PC-9 (cell line): Measurements from ENCODE around the gene TMA7B.

Experiments
- EZH2 ChIP-seq: fragments of 200-600 bp; sonication (generic); IDR thresholded peaks from 2 replicates; pipeline ENCODE4 v1.8.0; 2017; ENCODE audit warnings: antibody characterized with exemption, low read depth
- TF ChIP-seq, protein P1 (sequence below): fragments of 200-600 bp; sonication (generic); conservative IDR thresholded peaks from 2 replicates; pipeline ENCODE4 v1.6.1; 2017; ENCODE audit warnings: mixed run types, antibody characterized with exemption, mild to moderate bottlenecking, moderate library complexity

DNA sequence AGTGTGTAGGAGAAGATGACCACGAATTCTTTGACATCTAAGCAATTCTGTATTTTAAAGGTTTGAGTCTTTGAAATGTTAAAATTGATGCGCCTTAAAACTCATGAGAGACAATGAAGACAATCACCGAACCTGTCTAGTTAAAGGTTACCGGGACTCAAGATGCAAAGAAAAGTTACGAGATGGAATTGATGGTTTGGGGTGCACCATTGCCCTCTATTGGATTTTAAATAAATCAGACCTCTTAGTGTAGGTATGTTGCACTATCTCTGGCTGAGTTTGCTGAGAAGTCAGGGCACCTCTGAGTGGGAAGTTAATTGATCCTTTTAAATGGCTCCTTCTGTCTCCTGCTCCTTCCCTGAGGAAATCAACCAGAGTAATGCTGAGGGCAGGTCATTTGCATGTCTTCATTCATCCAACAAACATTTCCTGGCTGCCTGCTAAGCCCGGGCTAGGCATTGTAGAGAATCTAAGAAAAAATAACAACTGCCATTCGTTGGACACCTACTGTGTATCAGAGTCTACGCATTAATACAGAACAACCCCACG, 19.4 kb upstream of the TMA7B start:
- TF ChIP-seq, protein P1, sequence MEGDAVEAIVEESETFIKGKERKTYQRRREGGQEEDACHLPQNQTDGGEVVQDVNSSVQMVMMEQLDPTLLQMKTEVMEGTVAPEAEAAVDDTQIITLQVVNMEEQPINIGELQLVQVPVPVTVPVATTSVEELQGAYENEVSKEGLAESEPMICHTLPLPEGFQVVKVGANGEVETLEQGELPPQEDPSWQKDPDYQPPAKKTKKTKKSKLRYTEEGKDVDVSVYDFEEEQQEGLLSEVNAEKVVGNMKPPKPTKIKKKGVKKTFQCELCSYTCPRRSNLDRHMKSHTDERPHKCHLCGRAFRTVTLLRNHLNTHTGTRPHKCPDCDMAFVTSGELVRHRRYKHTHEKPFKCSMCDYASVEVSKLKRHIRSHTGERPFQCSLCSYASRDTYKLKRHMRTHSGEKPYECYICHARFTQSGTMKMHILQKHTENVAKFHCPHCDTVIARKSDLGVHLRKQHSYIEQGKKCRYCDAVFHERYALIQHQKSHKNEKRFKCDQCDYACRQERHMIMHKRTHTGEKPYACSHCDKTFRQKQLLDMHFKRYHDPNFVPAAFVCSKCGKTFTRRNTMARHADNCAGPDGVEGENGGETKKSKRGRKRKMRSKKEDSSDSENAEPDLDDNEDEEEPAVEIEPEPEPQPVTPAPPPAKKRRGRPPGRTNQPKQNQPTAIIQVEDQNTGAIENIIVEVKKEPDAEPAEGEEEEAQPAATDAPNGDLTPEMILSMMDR = 0 out of 2 replicates have a peak, but pooled peaks have one; percentile 23
- TF ChIP-seq EZH2 = no peak
